Osteocyte (in vitro differentiated cells): ENCODE measurements around the gene EIF4B. TPM values are rescaled to one million over a fixed set of nuclear protein-coding genes. Genes with fewer than 3 reads are reported as not detected.

Source experiments
- DNase-seq: peaks from one replicate; pipeline ENCODE4 v3.0.0; 2021; ENCODE audit warnings: mixed read lengths; ENCODE audit not compliant: unreplicated experiment; ENCODE audit errors: extremely low spot score
- H3K27ac Mint-ChIP-seq: one replicate; pipeline ENCODE4 v1.8.0; 2021; ENCODE audit warnings: mild to moderate bottlenecking, mixed read lengths; ENCODE audit not compliant: unreplicated experiment
- H3K27me3 Mint-ChIP-seq: one replicate; pipeline ENCODE4 v1.8.0; 2021; ENCODE audit warnings: mixed read lengths; ENCODE audit not compliant: unreplicated experiment
- H3K36me3 Mint-ChIP-seq: one replicate; pipeline ENCODE4 v1.8.0; 2021; ENCODE audit warnings: mixed read lengths; ENCODE audit not compliant: unreplicated experiment
- H3K4me1 Mint-ChIP-seq: one replicate; pipeline ENCODE4 v1.8.0; 2021; ENCODE audit warnings: mixed read lengths; ENCODE audit not compliant: unreplicated experiment
- H3K4me3 Mint-ChIP-seq: one replicate; pipeline ENCODE4 v1.8.0; 2021; ENCODE audit warnings: mild to moderate bottlenecking, moderate library complexity, mixed read lengths; ENCODE audit not compliant: unreplicated experiment
- H3K9me3 Mint-ChIP-seq: one replicate; pipeline ENCODE4 v1.8.0; 2021; ENCODE audit warnings: mixed read lengths; ENCODE audit not compliant: unreplicated experiment
- CTCF ChIP-seq: fragments of 200-600 bp; sonication (generic); IDR thresholded peaks from 2 replicates; pipeline ENCODE4 v1.5.0; 2021; ENCODE audit warnings: antibody characterized with exemption, mild to moderate bottlenecking, moderate library complexity
- total RNA-seq: library from RNA; stranded (reverse); gene quantifications from 2 replicates; pipeline ENCODE4 v1.2.1, GENCODE V29; 2021

The EIF4B gene
- total RNA-seq, 1 donor from 2014 or later: 516 TPM

- H3K27ac Mint-ChIP-seq: peak overlapping the region; percentile 100
- no peaks in the 10 kb centered on the region for H3K9me3 Mint-ChIP-seq
- no peak for TF ChIP-seq CTCF
- H3K36me3 Mint-ChIP-seq: peaks cover 8% of the 10 kb centered on the region
- peak; percentile 93 for DNase-seq
- H3K4me1 Mint-ChIP-seq: peaks cover 70% of the 10 kb centered on the region
- H3K4me3 Mint-ChIP-seq: peak overlapping the region; percentile 96
- H3K27me3 Mint-ChIP-seq: no peaks in the 10 kb centered on the region
Observed at GRCh38 chr12:53046655-53047220, 40.5 kb downstream of the EIF4B start.

GRCh38 chr12:53047221-53048032 is 41.2 kb downstream of the EIF4B start:
- peak; percentile 94 for DNase-seq
- TF ChIP-seq CTCF: peak; percentile 30
- peaks cover 77% of the 10 kb centered on the region for H3K4me1 Mint-ChIP-seq

DNA sequence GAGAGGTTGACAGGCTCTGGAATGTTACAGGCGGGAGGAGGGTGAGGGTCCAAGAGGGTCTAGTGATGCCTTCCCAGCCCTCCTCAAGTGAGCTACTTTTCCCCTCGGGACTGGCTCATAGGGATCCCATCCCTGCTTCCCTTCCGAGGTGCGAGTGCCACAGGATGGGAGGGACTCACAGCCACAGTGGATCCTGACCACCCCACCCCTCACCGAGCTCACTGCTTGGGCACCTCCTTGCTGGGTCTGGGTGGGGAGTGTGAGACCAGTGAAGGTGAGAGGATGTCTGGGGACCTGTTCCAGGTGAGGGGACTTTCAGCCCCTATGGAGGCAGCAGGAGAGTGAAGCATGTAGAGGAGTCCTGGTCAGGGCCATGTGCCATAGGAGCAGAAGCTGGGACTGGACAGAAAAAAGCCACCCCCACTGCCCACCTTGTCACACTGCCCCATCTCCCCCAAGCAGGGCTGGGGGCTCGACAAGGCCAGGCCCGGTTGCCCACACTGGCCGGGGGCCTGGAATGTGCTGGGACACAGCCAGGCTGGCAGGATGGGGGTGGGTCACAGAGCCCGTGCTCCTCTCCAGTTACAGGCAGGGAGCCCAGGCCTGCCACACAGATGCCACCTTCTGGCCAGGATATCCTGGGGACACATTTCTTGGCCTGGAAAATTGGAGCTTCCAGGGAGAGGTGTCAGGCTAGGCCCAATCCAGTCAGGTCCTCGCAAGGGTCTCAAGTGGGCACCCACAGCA is 42.0 kb downstream of the EIF4B start:
- H3K36me3 Mint-ChIP-seq: no peaks in the 10 kb centered on the region
- H3K27me3 Mint-ChIP-seq: no peaks in the 10 kb centered on the region
- TF ChIP-seq CTCF: peak; percentile 46
- peak overlapping the region; percentile 83 for H3K4me3 Mint-ChIP-seq
- DNase-seq: peak; percentile 89
- H3K4me1 Mint-ChIP-seq: peaks cover 82% of the 10 kb centered on the region
- H3K9me3 Mint-ChIP-seq: no peaks in the 10 kb centered on the region
- H3K27ac Mint-ChIP-seq: peak overlapping the region; percentile 98

More at GRCh38 chr12:53047221-53048032, 41.2 kb downstream of the EIF4B start:
- no peaks in the 10 kb centered on the region for H3K9me3 Mint-ChIP-seq
- H3K27ac Mint-ChIP-seq: peak overlapping the region; percentile 98
- H3K4me3 Mint-ChIP-seq: peak overlapping the region; percentile 83
- H3K36me3 Mint-ChIP-seq: peaks cover 2% of the 10 kb centered on the region
- H3K27me3 Mint-ChIP-seq: no peaks in the 10 kb centered on the region

DNA sequence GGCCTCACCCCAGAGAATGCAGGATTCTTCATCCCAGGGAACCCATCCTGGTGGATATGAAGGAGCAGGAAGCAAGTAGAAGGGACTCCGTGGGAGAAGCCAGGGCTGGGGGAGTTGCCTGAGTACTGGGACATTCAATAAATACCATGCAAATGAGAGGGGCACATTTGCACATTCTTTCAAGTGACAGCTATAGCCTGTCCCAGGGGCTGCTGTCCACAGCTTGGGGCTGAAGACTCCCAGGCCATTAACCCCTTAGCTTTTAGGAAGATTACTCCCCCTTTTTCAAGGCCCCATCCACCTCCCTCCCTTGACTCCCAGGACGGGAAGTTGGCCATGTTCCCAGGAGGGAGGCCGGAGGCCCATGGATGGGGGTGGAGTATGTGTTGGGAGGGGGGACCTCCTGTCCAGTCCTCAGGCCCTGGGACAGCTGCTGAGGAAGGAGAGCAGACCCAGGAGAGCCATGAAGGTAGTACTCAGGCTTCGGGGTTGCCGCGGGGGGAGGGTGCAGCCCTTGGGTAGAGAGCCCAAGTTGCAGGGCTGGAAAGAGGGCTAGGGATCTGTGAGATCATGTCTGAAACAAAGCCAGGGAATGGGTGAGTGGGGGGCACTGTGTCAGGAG is 42.6 kb downstream of the EIF4B start:
- peak; percentile 87 for DNase-seq
- Mint-ChIP-seq H3K36me3 (no peaks in the 10 kb centered on the region), H3K27me3 (no peaks in the 10 kb centered on the region), H3K4me1 (peaks cover 88% of the 10 kb centered on the region), H3K4me3 (peak overlapping the region; percentile 83), H3K27ac (peak overlapping the region; percentile 98), H3K9me3 (no peaks in the 10 kb centered on the region)
- TF ChIP-seq CTCF: no peak
